Fibroblast of the aortic adventitia (primary cell): ENCODE measurements around the gene UBE2M. TPM values are rescaled to one million over a fixed set of nuclear protein-coding genes. Genes with fewer than 3 reads are reported as not detected.
A peak's percentile ranks its signal among the peaks of the same experiment; 100 is the strongest.
"Not testable (repeated sequence)": the region's sequence is repeated elsewhere in the genome, so short reads cannot be mapped to it uniquely, and the experiment has no call there.

Experiments used
- DNase-seq: peaks from one replicate; pipeline ENCODE4 v3.0.0-alpha.2; 2010; ENCODE audit warnings: low read depth
- H3K4me3 ChIP-seq: 2 replicates; pipeline ENCODE4 v1.5.1; 2011; ENCODE audit warnings: low read depth, mild to moderate bottlenecking, control low read depth, low read length, moderate library complexity
- CTCF ChIP-seq: IDR thresholded peaks from 2 replicates; pipeline ENCODE4 v1.5.1; 2011; ENCODE audit warnings: mild to moderate bottlenecking, low read length, control low read depth, inconsistent platforms; ENCODE audit not compliant: insufficient read depth
- total RNA-seq: library from RNA; depleted of rRNA; stranded (reverse); fragments of >200 nt; gene quantifications from 2 replicates; pipeline ENCODE4 v1.2.3, GENCODE V29; 2012; ENCODE audit warnings: low replicate concordance

UBE2M gene
- total RNA-seq, 1 donor = 55.1 TPM

GRCh38 chr19:58581227-58582141 is 23.1 kb upstream of the UBE2M start:
- peak; percentile 97 for TF ChIP-seq CTCF
- peak; percentile 87 for DNase-seq
- no peak overlapping the region for H3K4me3 ChIP-seq

GRCh38 chr19:58579473-58580142 is 21.2 kb upstream of the UBE2M start:
- H3K4me3 ChIP-seq = no peak overlapping the region
- TF ChIP-seq CTCF = no peak
- no peak for DNase-seq

- DNase-seq = no peak
- H3K4me3 ChIP-seq = no peak overlapping the region
- no peak for TF ChIP-seq CTCF
Observed at GRCh38 chr19:58578012-58578925, 19.9 kb upstream of the UBE2M start.

GRCh38 chr19:58577581-58577980 is 19.2 kb upstream of the UBE2M start:
- H3K4me3 ChIP-seq, DNase-seq: not testable (repeated sequence)

GRCh38 chr19:58575183-58576041 is 17.0 kb upstream of the UBE2M start:
- TF ChIP-seq CTCF = peak; percentile 21
- peak; percentile 90 for DNase-seq
- H3K4me3 ChIP-seq = peak overlapping the region; percentile 86

GRCh38 chr19:58573658-58574164 is 15.3 kb upstream of the UBE2M start:
- TF ChIP-seq CTCF = no peak
- no peak for DNase-seq
- H3K4me3 ChIP-seq = peak overlapping the region; percentile 92
